Posterior cingulate gyrus (tissue), 11 donors: ENCODE data around the gene DCUN1D3.
"Not testable (repeated sequence)": the region's sequence is repeated elsewhere in the genome, so short reads cannot be mapped to it uniquely, and the experiment has no call there.

ENCODE experiments used
- DNase-seq, 10 donors: peaks; one replicate each; pipeline versions ENCODE4 v3.0.0 to v3.0.0-alpha.2; 2020 to 2021; ENCODE audit warnings: mixed read lengths in 3 of 10
- intact Hi-C: fragments of 100-400 bp; cut with DNase I; formaldehyde crosslinking; loops from one replicate; pipeline ENCODE4 v1.15.1; 2023

Gene DCUN1D3

GRCh38 chr16:20900299-20901067 lies at the start of gene DCUN1D3, which contains the start of gene LYRM1:
TSS of gene DCUN1D3 (minus strand) at chr16:20900358. CDS start at chr16:20862538, 37,820 bp downstream.
TSS of gene LYRM1 (plus strand) at chr16:20900771. CDS start at chr16:20915556, 14,785 bp downstream.
- intact Hi-C loops, result loop anchor here (5.0 kb wide), 2 partner anchors 48 to 93 kb away; partner anchors contain the start of genes ERI2 and REXO5
- peak; percentile 91 to 99 (median 94) for DNase-seq

GRCh38 chr16:20949660-20950059 lies 49.5 kb upstream of the DCUN1D3 start:
- intact Hi-C loops, result no loop called here
- no peak for DNase-seq

- intact Hi-C loops, result no loop called here
- DNase-seq, result no peak
These were observed 48.3 kb upstream of the DCUN1D3 start for GRCh38 chr16:20948444-20948843.

DNA sequence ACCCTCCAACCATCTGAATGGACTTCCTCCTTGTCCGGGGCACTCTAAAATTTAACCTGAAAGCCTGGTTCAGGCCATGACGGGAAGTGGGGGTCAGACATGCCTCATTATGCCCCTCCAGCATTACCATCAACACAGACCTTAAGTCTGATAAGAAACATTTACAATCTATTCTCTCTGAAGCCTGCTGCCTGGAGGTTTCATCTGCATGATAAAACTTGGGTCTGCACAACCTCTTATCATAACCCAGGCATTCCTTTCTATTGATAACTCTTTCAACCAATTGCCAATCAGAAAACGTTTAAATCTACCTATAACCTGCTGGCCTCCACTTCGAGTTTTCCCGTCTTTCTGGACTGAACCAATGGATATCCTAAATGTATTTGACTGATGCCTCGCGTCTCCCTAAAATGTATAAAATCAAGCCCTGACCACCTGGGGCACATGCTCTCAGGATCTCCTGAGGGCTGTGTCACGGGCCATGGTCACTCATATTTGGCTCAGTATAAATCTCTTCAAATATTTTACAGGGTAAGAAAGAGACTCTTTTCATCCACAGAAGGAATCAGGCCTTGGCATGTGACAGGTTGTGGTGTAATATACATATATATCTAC lies 46.0 kb upstream of the DCUN1D3 start:
- no peak for DNase-seq
- intact Hi-C loops, result no loop called here

- DNase-seq, intact Hi-C loops: not testable (repeated sequence)
These were observed 45.4 kb upstream of the DCUN1D3 start for GRCh38 chr16:20945575-20945875.

- intact Hi-C loops, result no loop called here
These were observed 44.9 kb upstream of the DCUN1D3 start for GRCh38 chr16:20944861-20945574.

GRCh38 chr16:20942256-20942655 lies 42.1 kb upstream of the DCUN1D3 start:
- no peak for DNase-seq
- intact Hi-C loops, result no loop called here

More at GRCh38 chr16:20944861-20945574, 44.9 kb upstream of the DCUN1D3 start:
- DNase-seq, result no peak

- no peak for DNase-seq
- intact Hi-C loops, result no loop called here
These were observed 41.4 kb upstream of the DCUN1D3 start for GRCh38 chr16:20941636-20941926.

- DNase-seq, result no peak
- intact Hi-C loops, result no loop called here
These were observed 40.9 kb upstream of the DCUN1D3 start for GRCh38 chr16:20940871-20941635.

- intact Hi-C loops, result no loop called here
- DNase-seq, result no peak
These were observed 39.5 kb upstream of the DCUN1D3 start for GRCh38 chr16:20939611-20940010.

DNA sequence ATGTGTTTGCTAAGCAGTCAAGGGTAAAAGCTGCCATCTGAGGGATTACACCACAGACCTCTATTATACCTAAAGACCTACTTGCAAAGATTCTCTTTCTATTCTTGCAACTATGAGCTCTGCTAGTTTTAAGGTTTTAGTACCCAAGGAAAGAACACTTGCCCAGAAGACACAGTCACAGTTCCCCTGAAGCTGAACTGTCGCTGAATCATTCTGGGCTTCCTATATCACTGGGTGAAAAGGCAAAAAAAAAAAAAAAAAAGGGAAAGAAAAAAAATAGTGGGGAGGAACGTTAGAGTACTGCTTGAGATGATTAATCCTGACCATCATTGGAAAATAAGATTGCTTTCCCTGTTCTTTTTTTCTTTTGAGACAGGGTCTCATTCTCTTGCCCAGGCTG lies 38.3 kb upstream of the DCUN1D3 start:
- intact Hi-C loops, result no loop called here
- no peak for DNase-seq

DNA sequence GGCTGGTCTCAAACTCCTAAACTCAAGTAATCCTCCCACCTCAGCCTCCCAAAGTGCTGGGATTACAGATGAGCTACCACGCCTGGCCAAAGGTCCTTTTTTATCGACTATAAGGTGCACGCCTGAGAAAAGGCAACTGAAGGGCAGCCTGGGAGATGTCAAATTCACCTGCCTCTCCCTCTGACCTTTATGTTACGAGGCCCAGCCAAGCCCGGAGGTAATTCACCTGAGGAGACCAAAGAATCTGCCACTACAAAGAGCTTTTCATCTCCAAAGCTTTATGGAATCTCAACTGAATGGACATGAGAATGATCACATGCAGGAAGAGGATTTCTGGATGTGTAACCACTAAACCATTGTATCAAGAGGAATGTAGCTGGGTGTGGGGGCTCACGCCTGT lies 37.6 kb upstream of the DCUN1D3 start:
- no peak for DNase-seq
- intact Hi-C loops, result no loop called here

GRCh38 chr16:20933589-20933988 lies 33.4 kb upstream of the DCUN1D3 start:
- intact Hi-C loops, result no loop called here
- DNase-seq, result no peak

DNA sequence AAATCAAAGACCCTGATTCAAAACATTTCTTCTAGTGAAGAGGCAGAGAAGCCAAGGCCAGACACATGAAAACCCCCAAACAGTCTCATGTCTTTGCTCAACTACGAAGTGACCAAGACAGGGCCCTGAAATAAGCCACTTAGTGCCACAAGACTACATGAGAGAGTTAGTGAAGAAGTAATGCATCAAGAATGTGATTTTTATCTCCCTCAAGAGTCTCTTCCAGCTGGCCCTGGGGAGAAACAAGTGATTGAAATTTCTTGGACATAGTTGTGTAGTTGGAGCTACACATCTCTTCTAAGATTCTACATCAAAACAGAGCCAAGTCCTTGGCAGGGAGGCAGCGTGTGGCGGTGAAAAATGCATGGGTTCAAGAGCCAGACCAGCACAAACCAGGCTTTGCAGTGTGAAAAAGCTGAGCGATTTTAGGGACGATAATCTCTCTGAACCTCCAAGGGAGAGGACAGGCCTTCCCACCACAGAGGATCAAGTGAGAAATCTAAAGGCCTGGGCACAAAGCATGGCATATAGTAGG lies 31.0 kb upstream of the DCUN1D3 start:
- intact Hi-C loops, result no loop called here
- DNase-seq, result no peak

DNA sequence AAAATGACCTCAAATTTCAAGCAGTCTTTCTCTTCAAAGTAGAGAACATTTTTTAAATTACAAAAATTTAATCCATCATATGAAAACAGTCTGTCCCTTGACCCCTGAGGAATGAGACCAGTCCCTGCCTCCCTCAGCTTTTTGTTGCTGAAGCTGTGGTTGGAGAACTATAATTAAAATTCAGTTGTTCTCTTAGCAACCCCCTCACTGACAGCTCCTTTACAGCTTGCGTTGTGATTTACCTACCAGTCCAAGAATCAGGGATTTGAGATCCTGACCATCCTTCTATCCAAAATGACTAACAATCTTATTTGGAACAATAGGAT lies 30.2 kb upstream of the DCUN1D3 start:
- intact Hi-C loops, result no loop called here
- DNase-seq, result no peak

GRCh38 chr16:20929676-20930364 lies 29.7 kb upstream of the DCUN1D3 start:
- intact Hi-C loops, DNase-seq: not testable (repeated sequence)

DNA sequence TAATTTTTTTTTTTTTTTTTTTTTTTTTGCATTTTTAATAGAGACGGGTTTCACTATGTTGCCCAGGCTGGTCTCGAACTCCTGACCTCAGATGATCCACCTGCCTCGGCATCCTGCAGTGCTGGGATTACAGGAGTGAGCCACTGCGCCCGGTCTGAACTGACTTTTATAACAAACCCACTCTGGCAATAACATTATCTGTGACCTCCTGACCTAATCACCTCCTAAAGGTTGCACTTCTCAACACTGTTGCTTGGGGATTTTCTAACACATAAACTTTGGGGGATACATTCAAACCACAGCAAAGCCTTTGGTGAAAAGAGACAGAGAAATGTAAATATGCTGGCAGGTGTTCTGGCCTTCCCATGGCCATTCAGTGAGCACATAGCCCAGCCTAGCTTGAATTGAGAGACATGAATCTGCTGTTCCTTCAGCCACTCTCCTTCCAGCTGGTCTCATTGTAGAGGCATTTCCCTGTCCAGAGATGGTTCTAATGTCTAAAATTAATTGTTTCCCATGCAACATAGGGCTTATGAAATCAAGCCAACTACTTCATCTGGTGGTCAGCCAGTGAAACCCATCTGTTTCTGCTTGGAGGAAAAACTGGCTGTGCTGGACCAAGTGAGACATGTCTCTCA lies 28.7 kb upstream of the DCUN1D3 start:
- intact Hi-C loops, result no loop called here
- no peak for DNase-seq

- no peak for DNase-seq
- intact Hi-C loops, result no loop called here
These were observed 25.6 kb upstream of the DCUN1D3 start for GRCh38 chr16:20925751-20926150.

DNA sequence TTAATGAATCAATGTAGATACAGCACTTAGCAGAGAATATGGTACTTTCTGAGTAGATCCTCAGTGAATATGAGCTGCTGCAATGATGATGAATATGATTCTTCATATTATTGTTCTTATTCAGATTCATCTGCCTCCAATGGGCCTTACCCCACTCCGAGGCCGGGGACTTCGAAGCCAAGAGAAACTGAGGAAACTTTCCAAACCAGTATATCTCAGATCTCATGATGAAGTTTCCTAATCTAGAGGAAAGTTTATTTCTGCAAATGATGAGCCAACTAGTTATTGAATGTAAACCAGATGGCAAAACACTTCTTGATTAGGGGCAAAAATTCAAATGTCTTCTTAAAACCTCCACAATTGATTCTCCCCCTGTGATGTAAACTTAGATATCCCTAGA lies 23.7 kb upstream of the DCUN1D3 start:
- DNase-seq, result no peak

GRCh38 chr16:20920799-20921198 lies 20.6 kb upstream of the DCUN1D3 start:
- intact Hi-C loops, result no loop called here
- DNase-seq, result no peak

More for the DNA sequence above, 23.7 kb upstream of the DCUN1D3 start:
- intact Hi-C loops, result no loop called here
